Measurements from ENCODE around the gene TIMP4. TPM values are rescaled to one million over a fixed set of nuclear protein-coding genes. Genes with fewer than 3 reads are reported as not detected.

Gene TIMP4
- total RNA-seq, 2 experiments from 2014 or later, result not detected

DNA sequence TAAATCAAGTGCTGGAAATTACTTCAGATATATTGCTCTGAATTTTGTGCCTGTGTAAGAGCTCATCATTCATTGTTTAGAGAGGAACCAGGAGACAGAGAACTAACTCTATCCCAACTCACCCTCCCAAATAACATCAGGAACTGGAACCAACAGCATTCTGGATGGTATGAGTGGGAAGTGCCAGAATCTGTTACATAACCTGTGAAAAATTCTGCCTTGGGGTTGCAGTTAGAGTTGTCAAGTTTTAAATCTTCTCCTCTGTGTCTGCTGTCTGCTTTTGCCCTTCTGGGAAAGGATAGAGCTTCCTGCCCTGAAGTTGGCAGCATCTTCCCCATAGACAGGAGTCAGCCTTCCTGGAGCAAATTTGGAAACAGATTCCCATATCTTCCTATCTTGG is 41.2 kb downstream of the TIMP4 start:
- Mint-ChIP-seq H3K4me1 (ENCODE audit: low read depth) (peaks cover 10% of the 10 kb centered on the region), H3K9me3 (ENCODE audit: insufficient read depth) (no peaks in the 10 kb centered on the region), H3K27me3 (ENCODE audit: low read depth) (peaks cover 36% of the 10 kb centered on the region), H3K4me3 (no peak overlapping the region), H3K27ac (no peak overlapping the region), H3K36me3 (ENCODE audit: low read depth) (no peaks in the 10 kb centered on the region)
- ATAC-seq, result no peak
- CTCF ChIA-PET, result no interaction called here
- POLR2A ChIA-PET, result no interaction called here
- no peak for DNase-seq

DNA sequence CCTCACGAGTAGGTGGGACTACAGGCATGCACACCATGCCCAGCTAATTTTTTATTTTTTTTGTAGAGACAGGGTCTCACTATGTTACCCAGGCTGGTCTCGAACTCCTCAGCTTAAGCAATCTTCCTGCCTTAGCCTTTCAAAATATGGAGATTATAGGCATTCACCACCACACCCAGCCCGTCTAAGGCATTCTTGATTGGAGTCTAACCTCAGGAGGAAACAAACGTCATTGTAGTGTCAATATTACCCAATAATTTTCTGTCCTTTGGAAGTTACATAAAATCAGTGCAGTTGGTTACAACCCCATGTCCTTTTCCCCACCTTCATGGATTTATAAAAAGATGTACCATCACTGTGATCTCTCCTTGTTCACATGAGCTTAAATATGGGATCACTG is 41.8 kb downstream of the TIMP4 start:
- H3K9me3 Mint-ChIP-seq (ENCODE audit: insufficient read depth), result no peaks in the 10 kb centered on the region
- H3K27ac Mint-ChIP-seq, result no peak overlapping the region
- H3K36me3 Mint-ChIP-seq (ENCODE audit: low read depth), result no peaks in the 10 kb centered on the region
- DNase-seq, result no peak
- CTCF ChIA-PET, result interaction anchor here (1.5 kb wide), 1 partner anchor 363 kb away, joined by 5 read pairs; no protein-coding TSS in a partner anchor
- POLR2A ChIA-PET, result no interaction called here
- H3K4me1 Mint-ChIP-seq (ENCODE audit: low read depth), result peaks cover 10% of the 10 kb centered on the region
- ATAC-seq, result no peak
- peaks cover 36% of the 10 kb centered on the region for H3K27me3 Mint-ChIP-seq (ENCODE audit: low read depth)
- H3K4me3 Mint-ChIP-seq, result no peak overlapping the region

DNA sequence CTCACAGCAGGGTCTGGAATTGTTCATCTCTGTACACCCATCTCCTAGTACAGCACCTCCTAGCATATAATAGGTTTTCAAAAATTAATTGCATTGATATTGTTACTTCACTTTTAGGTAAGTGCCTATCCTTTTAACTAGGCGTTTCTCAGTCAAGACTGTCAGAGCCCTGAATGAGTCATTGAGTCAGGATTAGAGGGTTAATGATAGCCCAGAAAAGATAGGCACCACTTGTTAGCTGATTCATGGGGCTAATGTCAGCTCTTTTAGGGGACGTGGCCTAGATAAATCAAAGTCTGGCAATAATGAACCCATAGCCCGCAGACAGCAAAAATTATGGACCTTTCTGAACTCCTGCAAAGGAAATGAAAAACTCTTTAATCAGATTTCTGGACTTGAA is 42.9 kb downstream of the TIMP4 start:
- peaks cover 8% of the 10 kb centered on the region for H3K4me1 Mint-ChIP-seq (ENCODE audit: low read depth)
- ChIA-PET POLR2A (no interaction called here), CTCF (interaction anchor here (1.5 kb wide), 1 partner anchor 364 kb away, joined by 5 read pairs; no protein-coding TSS in a partner anchor)
- DNase-seq, result no peak
- no peak for ATAC-seq
- H3K4me3 Mint-ChIP-seq, result no peak overlapping the region
- H3K36me3 Mint-ChIP-seq (ENCODE audit: low read depth), result no peaks in the 10 kb centered on the region
- H3K27me3 Mint-ChIP-seq (ENCODE audit: low read depth), result peaks cover 37% of the 10 kb centered on the region
- H3K27ac Mint-ChIP-seq, result no peak overlapping the region
- no peaks in the 10 kb centered on the region for H3K9me3 Mint-ChIP-seq (ENCODE audit: insufficient read depth)

DNA sequence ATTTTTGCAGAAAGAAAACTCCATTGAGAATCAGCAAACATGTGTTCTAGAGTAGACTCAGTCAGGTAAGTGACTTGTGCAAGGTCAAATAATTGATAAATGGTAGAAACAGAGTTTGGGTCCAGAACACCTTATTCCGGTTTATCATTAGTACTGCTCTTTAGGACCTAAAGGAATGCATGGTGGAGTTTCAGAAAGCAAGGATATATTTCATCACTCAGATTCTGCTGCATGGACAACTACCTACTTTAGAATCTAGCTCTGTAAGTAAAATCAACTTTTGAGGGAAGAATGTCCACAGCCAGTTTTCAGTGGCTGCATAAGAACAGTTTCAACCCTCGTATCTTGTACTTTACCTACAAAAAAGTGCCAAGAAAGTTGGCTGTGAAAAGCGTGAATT is 43.6 kb downstream of the TIMP4 start:
- Mint-ChIP-seq H3K4me1 (ENCODE audit: low read depth) (peaks cover 1% of the 10 kb centered on the region), H3K4me3 (no peak overlapping the region), H3K36me3 (ENCODE audit: low read depth) (no peaks in the 10 kb centered on the region), H3K27ac (no peak overlapping the region), H3K9me3 (ENCODE audit: insufficient read depth) (no peaks in the 10 kb centered on the region), H3K27me3 (ENCODE audit: low read depth) (peaks cover 35% of the 10 kb centered on the region)
- no peak for DNase-seq
- no peak for ATAC-seq
- ChIA-PET CTCF (no interaction called here), POLR2A (no interaction called here)

DNA sequence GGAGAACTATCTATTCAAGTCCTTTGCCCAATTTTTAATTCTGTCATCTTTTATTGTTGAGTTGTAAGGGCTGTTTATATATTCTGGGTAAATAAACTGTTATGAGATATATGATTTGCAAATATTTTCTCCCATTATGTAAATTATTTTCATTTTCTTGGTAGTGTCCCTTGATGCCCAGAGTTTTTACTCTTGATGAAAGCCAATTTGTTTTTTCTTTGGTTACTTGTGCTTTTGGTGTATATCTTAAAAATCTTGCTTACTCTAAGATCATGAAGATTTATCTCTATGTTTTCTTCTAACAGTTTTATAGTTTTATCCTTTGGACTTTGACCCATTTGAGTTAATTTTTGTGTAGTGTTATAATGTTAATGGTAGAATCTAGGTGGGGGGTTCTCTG is 44.5 kb downstream of the TIMP4 start:
- Mint-ChIP-seq H3K4me3 (no peak overlapping the region), H3K36me3 (ENCODE audit: low read depth) (no peaks in the 10 kb centered on the region), H3K4me1 (ENCODE audit: low read depth) (no peaks in the 10 kb centered on the region), H3K9me3 (ENCODE audit: insufficient read depth) (no peaks in the 10 kb centered on the region), H3K27ac (no peak overlapping the region), H3K27me3 (ENCODE audit: low read depth) (peaks cover 33% of the 10 kb centered on the region)
- ChIA-PET CTCF (no interaction called here), POLR2A (no interaction called here)
- DNase-seq (no peak), ATAC-seq (no peak)

DNA sequence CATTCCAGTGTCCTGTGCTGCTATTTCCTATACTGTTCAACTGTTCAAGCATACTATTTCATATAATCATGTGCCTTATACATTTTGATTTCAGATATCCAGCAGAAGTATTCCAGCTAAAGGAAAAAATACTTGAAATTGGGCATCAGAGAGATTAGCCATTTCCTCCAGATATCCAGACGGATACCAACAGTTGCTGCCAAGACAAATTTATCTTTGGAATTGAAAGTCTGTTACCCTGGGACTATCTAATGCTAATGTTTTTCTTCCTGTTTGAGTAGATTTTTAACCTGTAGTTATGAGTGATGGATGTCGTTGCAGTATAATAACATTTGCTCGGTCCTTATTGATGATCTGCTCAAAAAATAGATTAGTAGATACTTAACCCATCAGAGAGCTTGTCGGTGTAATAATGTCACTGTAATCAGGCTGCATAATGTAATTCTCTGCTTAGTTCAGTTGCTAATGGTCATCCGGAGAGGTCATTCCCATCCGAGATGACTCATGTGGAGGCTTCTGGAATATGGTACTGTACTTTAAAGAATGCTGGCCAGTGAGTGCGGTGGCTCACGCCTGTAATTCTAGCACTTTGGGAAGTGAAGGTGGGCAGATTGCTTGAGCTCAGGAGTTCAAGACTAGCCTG is 51.5 kb downstream of the TIMP4 start:
- CTCF ChIA-PET, result no interaction called here
- Mint-ChIP-seq H3K27me3 (ENCODE audit: low read depth) (peaks cover 13% of the 10 kb centered on the region), H3K4me1 (ENCODE audit: low read depth) (no peaks in the 10 kb centered on the region), H3K9me3 (ENCODE audit: insufficient read depth) (no peaks in the 10 kb centered on the region), H3K36me3 (ENCODE audit: low read depth) (no peaks in the 10 kb centered on the region), H3K4me3 (no peak overlapping the region), H3K27ac (no peak overlapping the region)
- POLR2A ChIA-PET, result interaction anchor here (0.6 kb wide), 1 partner anchor 150 kb away, joined by 3 read pairs; no protein-coding TSS in a partner anchor
- DNase-seq (no peak), ATAC-seq (no peak)

Other genes starting within 250 kb of the TIMP4 start
- gene SYN2, start 154.5 kb downstream of the TIMP4 start, total RNA-seq, result not detected
- gene PPARG, start 130.2 kb upstream of the TIMP4 start, total RNA-seq, result not detected

Measured in activated CD8-positive, alpha-beta T cell treated with anti-CD3 and anti-CD28 coated beads, Interleukin-2, amount 10 ng/mL, durations not matched to agents 7 days and 5 days (primary cell).